HG02943 (cell line): ENCODE results near the gene CREM.
"Not testable (repeated sequence)": the region's sequence is repeated elsewhere in the genome, so short reads cannot be mapped to it uniquely, and the experiment has no call there.

ENCODE experiments used
- ATAC-seq: cut with Tn5 transposase; IDR thresholded peaks from one replicate; pipeline ENCODE4 v1.9.1; 2021; ENCODE audit warnings: mild to moderate bottlenecking, low read depth, moderate library complexity; ENCODE audit not compliant: unreplicated experiment

Gene CREM

GRCh38 chr10:35126530-35127288 is at the start of gene CREM:
TSS of gene CREM (plus strand) at chr10:35126846. CDS start at chr10:35137836, 10,990 bp downstream.
- ATAC-seq, result peak; percentile 77

- ATAC-seq, result no peak
These were observed 47.4 kb upstream of the CREM start for GRCh38 chr10:35079265-35079664.

GRCh38 chr10:35079763-35080162 is 46.9 kb upstream of the CREM start:
- ATAC-seq, result no peak

GRCh38 chr10:35080261-35080660 is 46.4 kb upstream of the CREM start:
- not testable (repeated sequence) for ATAC-seq

- ATAC-seq, result no peak
These were observed 43.4 kb upstream of the CREM start for GRCh38 chr10:35083242-35083641.

GRCh38 chr10:35089611-35090161 is 37.0 kb upstream of the CREM start:
- peak; percentile 32 for ATAC-seq

GRCh38 chr10:35090162-35090954 is 36.3 kb upstream of the CREM start, which contains the start of gene CUL2:
TSS of gene CUL2 (minus strand) at chr10:35090341. CDS start at chr10:35071317, 19,024 bp downstream.
- ATAC-seq, result peak; percentile 91

- ATAC-seq, result no peak
These were observed 34.5 kb upstream of the CREM start for GRCh38 chr10:35091994-35092790.

GRCh38 chr10:35092851-35093250 is 33.8 kb upstream of the CREM start:
- no peak for ATAC-seq

- ATAC-seq, result no peak
These were observed 30.3 kb upstream of the CREM start for GRCh38 chr10:35096312-35096711.

GRCh38 chr10:35097510-35097909 is 29.1 kb upstream of the CREM start:
- no peak for ATAC-seq

- ATAC-seq, result no peak
These were observed 22.8 kb upstream of the CREM start for GRCh38 chr10:35103882-35104281.

- ATAC-seq, result no peak
These were observed 14.1 kb upstream of the CREM start for GRCh38 chr10:35112571-35112970.

- ATAC-seq, result no peak
These were observed 7.3 kb upstream of the CREM start for GRCh38 chr10:35119378-35119777.

- no peak for ATAC-seq
These were observed 2.1 kb upstream of the CREM start for GRCh38 chr10:35124540-35124939.

GRCh38 chr10:35126062-35126529 is 550 bp upstream of the CREM start:
- no peak for ATAC-seq

GRCh38 chr10:35127289-35127891 is 744 bp downstream of the CREM start:
- peak; percentile 23 for ATAC-seq

- ATAC-seq, result no peak
These were observed 2.6 kb downstream of the CREM start for GRCh38 chr10:35129185-35129674.

- no peak for ATAC-seq
These were observed 4.0 kb downstream of the CREM start for GRCh38 chr10:35130663-35131062.

GRCh38 chr10:35132727-35133126 is 6.1 kb downstream of the CREM start:
- ATAC-seq, result no peak
